NCI-H1417 (cell line): ENCODE results near the gene OS9.

Experiments used
- DNase-seq, 3 experiments: peaks; one replicate each; lab custom pipeline; 2025; lab: John Stamatoyannopoulos, UW

OS9 gene

GRCh38 chr12:57767305-57767698 is 73.4 kb downstream of the OS9 start:
- DNase-seq: no peak

- DNase-seq: no peak
Measured at GRCh38 chr12:57767876-57768275, 73.9 kb downstream of the OS9 start.

DNA sequence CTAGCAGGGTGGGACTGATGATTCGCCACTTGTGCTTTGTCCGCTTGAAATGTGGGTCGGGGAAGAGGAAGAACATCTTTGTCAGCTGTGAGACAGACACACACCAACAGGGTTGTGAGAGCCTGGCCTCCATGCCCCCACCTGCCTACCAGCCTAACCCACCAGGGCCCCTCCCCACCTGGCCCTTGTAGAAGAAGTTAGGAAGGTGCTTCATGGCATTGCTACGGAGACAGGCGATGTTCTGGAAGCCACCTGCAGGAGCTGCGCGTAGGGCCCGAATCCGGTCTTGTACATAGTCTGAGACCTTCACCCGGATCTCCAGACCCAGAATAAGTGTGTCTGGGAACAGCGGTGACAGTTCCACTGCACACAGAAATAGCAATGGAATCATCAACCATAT is 75.7 kb downstream of the OS9 start:
- DNase-seq: no peak

- no peak for DNase-seq
Measured at GRCh38 chr12:57770734-57771133, 76.8 kb downstream of the OS9 start.
